ENCODE measurements around the gene FBXO48. TPM values are rescaled to one million over a fixed set of nuclear protein-coding genes. Genes with fewer than 3 reads are reported as not detected.
"Not testable (repeated sequence)": the region's sequence is repeated elsewhere in the genome, so short reads cannot be mapped to it uniquely, and the experiment has no call there.

FBXO48 gene, protein sequence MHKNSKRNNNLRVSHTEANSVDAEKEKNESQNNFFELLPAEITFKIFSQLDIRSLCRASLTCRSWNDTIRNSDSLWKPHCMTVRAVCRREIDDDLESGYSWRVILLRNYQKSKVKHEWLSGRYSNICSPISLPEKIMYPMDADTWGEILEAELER
- polyA plus RNA-seq (ENCODE audit: insufficient read length in 3 of 3) = 1 to 10 TPM; 1.7 to 2.0 (median 1.7) TPM

DNA sequence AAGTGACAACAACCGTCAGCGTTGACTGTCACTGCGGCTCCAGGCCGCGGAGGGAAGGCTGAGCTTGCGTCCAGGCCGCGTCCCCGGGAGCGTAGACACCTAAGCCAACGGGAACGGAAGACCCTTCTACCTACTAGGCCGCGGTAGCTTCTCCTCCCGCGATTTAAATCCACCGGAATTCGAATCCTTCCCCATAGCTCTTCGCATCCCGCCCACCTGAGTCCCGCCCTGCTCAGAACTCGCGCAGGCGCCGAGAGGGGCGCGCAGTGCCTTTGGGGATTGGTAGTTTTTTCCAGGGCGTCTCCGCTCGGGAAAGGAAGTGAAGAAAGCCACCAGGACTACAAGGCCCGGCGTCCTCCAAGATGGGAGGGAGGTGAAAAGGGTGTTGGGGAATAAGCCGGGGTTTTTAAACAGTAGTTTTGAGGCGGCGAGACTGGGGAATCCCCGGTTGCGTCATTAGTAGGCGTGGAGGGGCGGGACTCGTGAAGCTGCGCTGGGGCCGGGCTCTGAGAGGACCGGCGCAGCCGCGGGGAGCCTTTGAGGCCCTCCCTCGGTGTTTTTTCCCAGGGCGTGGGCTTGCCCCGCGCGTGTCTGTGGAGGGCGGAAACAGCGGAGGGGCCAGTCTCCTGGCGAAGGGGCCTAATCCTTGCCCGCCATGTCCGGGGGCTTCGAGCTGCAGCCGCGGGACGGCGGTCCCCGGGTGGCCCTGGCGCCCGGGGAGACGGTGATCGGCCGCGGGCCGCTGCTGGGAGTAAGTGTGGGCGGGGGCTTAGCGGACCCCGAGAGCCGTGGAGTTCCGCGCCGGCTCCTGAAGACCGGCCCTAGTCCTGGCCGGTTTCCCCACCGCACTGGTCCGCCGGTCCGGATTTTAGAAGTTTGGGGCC, at the start of gene FBXO48, which contains the start of gene APLF:
FBXO48 (minus strand) TSS at position 218 of the 884 bp plus-strand sequence. CDS start 2,149 bp downstream, outside the sequence.
APLF (plus strand) TSS at position 509 of the 884 bp plus-strand sequence; CDS start at position 656, 147 bp downstream.
- peak; percentile 94 to 98 (median 96) for DNase-seq (ENCODE audit: low read depth in 3 of 3, low spot score in 2 of 3)

DNA sequence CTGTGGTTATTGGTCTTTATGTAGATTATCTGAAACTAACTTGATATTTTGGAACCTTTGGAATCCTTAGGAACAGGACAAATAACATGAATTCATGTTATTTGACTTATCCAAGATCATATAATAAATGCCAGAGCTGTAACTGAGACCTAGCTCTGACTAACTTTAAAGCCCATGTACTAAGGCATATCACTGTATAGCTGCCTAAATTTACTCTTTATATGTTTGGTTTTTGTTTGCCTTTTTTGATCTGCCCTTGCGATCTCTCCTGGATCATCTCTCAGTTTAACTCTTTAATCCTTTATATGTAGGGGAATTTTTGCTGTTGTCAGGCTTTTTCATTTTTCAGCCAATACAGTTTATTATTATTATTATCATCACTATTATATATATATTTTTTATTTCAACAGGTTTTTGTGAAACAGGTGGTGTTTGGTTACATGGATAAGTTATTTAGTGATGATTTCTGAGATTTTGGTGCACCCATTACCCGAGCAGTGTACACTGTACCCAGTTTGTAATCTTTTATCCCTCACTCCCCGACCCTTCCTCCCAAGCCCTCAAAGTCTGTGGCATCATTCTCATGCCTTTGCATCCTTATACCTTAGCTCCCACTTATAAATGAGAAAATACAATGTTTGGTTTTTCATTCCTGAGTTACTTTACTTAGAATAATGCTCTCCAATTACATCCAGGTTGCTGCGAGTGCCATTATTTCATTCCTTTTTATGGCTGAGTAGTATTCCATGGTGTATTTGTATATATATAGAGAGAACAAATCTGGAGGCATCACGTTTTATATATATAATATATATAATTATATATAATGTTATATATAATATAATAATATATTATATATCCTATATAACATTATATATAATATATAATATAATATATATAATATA, 49.2 kb upstream of the FBXO48 start:
- DNase-seq (ENCODE audit: low read depth in 3 of 3, low spot score in 2 of 3) = no peak

DNA sequence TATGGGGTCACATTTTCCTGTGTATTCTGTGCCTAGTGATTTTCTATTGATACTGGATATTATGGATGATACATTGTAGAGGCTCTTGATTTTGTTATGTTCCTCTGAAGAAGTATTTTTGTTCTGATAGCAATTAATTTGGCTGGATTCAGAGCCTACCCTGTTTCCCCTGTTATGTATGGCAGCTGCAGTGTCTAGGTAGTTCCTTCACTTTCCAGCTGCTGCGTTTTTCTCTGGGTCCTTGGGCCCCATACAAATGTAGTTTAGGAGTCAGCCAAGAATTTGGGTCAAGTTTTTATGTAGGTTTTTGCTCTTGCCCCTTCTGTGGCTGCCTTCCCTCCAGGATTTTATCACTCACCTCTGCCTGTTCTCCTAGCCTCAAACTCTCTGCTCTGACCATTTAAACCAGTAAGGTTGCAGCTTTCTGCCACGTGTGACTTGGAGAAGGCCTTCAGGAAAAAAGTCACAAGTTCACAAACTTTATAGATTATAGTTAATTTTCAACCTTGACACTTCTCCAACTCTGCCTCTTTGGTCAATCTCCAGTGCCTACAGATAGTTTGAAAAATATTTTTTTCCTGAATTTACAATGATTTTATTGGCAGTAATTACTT, 47.3 kb upstream of the FBXO48 start:
- DNase-seq (ENCODE audit: low read depth in 3 of 3, low spot score in 2 of 3) = no peak

GRCh38 chr2:68512966-68513365, 45.9 kb upstream of the FBXO48 start:
- no peak for DNase-seq (ENCODE audit: low read depth in 3 of 3, low spot score in 2 of 3)

GRCh38 chr2:68512326-68512725, 45.2 kb upstream of the FBXO48 start:
- no peak for DNase-seq (ENCODE audit: low read depth in 3 of 3, low spot score in 2 of 3)

DNA sequence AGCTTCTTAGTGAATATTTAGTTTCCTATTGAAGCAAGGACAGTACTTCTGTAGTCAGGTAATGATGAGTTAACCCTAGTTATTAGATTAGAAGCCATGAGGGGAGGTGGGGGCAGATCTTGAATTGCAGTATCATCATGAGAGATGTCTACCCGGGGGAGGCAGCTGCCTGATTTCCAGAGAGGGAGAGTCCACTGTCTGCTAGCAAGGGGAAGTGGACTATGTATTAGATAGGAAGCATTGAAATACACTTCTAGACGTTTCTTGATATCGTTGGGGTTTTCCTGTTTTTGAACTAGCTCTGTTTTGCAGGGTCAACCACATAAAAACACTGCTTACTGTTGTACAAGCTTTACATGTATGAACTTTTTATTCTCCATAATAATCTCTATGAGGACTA, 39.1 kb upstream of the FBXO48 start:
- no peak for DNase-seq (ENCODE audit: low read depth in 3 of 3, low spot score in 2 of 3)

GRCh38 chr2:68505603-68506159, 38.6 kb upstream of the FBXO48 start:
- DNase-seq (ENCODE audit: low read depth in 3 of 3, low spot score in 2 of 3) = no peak

DNA sequence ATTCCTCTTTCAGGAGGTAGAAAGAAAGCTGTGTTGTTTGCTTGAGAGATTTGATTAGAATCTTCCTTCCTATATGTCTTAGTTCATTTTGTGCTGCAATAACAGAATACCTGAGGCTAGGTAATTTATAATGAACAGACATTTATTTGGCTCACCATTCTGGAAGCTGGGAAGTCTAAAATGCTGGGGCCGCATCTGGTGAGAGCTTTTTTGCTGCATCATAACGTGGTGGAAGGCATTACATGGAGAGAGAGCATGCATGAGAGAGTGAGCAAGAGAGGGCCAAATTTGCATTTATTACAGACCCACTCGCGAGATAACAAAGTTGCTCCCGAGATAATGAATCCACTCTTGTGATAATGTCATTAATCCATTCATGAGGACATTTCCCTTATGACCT, 34.7 kb upstream of the FBXO48 start:
- no peak for DNase-seq (ENCODE audit: low read depth in 3 of 3, low spot score in 2 of 3)

DNA sequence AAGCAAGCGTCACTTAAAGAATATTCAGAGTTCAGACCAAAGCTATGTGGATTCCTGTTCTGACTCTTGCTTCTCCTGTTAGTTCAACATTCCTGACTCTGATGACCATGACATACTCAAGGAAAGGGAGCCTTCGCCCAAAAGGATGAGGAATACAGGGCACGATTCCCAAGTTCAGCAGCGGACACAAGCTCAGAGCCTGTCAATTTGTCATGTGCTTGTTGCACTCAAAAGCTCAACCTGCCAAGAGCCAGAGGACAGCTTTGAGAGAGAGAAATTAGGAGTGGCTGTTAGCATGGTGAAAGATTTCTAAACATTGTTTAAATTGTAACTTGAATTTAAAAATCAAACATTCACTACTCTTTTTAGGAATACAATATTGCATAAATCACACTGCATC, 33.6 kb upstream of the FBXO48 start:
- DNase-seq (ENCODE audit: low read depth in 3 of 3, low spot score in 2 of 3) = no peak

- DNase-seq (ENCODE audit: low read depth in 3 of 3, low spot score in 2 of 3) = no peak
Measured at GRCh38 chr2:68499133-68499532, 32.0 kb upstream of the FBXO48 start.

GRCh38 chr2:68491582-68491981, 24.5 kb upstream of the FBXO48 start:
- no peak for DNase-seq (ENCODE audit: low read depth in 3 of 3, low spot score in 2 of 3)

DNA sequence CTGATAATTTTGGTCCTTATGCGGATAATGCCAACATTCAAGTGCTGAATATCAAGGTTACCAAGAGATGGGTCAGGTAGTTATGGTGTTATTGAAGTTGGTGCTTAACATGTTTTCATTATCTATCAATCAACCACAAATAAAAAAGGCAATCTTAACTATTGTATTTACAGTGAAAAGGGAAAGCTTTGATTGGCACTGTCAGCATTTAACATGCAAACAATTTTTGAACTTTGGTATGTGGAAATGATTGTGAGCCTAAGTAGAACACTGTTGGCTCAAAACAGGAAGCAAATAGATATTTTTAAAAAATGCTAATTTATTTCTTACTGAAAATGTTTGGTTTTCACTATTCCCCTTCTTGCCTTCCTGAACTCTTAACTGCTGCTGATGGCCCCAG, 22.2 kb upstream of the FBXO48 start:
- DNase-seq (ENCODE audit: low read depth in 3 of 3, low spot score in 2 of 3) = no peak

- not testable (repeated sequence) for DNase-seq (ENCODE audit: low read depth in 3 of 3, low spot score in 2 of 3)
Measured at GRCh38 chr2:68488605-68489004, 21.5 kb upstream of the FBXO48 start.

DNA sequence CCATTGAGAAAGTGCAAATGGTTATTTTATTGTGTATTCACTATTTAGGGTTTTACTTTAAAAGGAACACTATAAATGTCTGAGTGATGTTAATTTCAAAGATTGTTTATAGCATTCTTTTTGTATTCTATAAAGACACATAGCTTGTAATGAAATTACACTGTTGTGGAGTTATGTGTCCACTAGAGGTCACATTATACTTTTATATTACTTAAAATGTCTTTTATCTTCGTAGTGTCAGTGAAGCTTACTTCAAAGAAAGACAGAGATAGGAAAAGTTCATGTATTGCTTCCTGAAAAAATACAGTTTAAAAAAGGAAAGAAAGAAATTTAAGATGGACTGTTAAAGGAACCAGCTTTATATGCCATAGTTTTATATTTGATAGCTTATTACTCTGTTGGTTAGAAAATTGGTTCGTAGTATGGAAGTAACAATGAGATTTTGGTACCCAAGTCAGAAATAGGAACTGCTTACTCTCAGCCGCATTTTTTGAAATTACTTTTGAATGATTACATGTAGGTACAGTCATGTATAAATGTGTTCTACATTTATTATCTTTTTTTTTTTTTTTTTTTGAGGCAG, 20.8 kb upstream of the FBXO48 start:
- no peak for DNase-seq (ENCODE audit: low read depth in 3 of 3, low spot score in 2 of 3)

DNA sequence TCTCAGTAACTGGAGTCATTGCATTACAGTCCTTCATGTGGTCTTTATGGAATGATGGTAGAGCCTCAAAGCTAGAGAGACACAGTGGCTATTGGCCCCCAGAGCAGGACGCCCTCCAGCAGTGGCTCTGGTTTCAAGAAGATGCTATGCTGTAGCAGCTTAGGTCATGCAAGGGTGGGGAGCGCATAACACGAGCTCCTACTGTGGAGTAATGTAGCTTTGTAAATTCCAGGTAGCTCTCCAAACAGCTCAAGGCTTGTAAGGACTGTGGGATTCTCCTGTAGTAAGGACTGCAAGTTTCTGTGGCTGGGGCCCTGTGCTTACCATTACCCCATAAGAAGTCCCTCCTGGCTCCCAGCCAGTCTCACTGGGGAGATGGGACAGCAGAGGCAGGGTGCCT, 15.9 kb upstream of the FBXO48 start:
- DNase-seq (ENCODE audit: low read depth in 3 of 3, low spot score in 2 of 3) = no peak

DNA sequence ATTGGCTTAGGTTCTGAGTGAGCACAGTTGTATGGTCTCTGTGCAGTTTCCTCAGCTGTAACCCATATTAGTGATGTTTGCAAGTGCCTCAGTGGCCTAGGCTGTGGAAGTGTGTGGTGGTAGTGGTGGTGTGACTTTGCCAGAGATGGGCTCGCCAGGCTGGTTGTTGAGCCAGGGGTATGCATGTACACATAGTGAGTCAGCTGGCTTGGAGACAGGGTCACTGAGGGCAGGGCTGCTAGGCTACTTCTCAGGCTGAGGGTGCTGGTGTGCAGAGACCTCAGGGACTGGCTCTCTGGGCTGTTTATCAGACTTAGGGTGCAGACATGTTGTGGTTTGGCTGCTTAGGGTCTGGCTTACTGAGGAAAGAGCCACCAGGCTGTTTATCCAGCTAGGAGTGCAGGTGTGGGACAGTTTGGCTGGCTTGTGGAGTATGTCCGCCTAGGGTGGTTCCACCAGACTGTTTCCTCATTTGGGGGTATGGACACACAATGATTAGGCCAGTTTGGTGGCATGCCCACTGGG, 15.3 kb upstream of the FBXO48 start:
- DNase-seq (ENCODE audit: low read depth in 3 of 3, low spot score in 2 of 3) = no peak

GRCh38 chr2:68478688-68479087, 11.6 kb upstream of the FBXO48 start:
- DNase-seq (ENCODE audit: low read depth in 3 of 3, low spot score in 2 of 3) = no peak

GRCh38 chr2:68476454-68476853, 9.4 kb upstream of the FBXO48 start:
- no peak for DNase-seq (ENCODE audit: low read depth in 3 of 3, low spot score in 2 of 3)

DNA sequence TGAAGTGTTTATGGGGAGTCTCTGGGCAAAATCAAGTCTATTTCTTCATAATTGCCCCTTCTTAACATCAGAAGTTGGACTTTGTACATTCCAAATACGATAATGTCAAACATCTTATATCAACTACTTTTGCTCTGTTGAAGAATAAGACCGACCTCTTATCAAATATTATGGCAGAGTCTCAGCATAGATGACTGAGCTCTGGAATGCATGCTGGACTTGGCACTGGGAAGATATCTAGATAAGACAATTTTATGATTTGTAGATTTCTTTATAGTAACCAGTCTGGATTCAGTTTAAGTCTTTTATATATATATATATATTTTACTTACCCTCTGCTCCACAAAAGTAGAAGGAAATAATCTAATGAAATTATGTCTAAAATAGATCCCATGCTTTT, 8.5 kb upstream of the FBXO48 start:
- no peak for DNase-seq (ENCODE audit: low read depth in 3 of 3, low spot score in 2 of 3)

DNA sequence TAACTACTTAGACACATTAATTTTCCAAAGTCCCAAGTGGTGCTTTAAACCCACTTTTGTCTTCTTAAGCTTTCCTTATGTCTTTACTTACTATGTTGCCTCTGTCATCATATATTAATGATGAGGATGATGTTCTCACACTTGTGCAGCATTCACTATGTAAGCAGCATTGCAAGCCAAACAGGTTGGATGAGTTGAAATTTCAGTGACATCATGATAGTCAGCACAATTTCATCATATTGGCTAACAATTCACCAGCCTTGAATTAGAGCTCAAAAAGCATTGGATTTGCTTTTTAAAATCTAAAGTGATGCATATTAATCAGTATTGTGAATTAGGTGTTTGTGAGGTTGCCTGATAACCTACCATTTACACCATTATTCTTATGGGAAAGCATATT, 8.0 kb upstream of the FBXO48 start:
- DNase-seq (ENCODE audit: low read depth in 3 of 3, low spot score in 2 of 3) = no peak
